ENCODE measurements around the gene MAPK12.
A peak's percentile ranks its signal among the peaks of the same experiment; 100 is the strongest.

MAPK12 gene

DNA sequence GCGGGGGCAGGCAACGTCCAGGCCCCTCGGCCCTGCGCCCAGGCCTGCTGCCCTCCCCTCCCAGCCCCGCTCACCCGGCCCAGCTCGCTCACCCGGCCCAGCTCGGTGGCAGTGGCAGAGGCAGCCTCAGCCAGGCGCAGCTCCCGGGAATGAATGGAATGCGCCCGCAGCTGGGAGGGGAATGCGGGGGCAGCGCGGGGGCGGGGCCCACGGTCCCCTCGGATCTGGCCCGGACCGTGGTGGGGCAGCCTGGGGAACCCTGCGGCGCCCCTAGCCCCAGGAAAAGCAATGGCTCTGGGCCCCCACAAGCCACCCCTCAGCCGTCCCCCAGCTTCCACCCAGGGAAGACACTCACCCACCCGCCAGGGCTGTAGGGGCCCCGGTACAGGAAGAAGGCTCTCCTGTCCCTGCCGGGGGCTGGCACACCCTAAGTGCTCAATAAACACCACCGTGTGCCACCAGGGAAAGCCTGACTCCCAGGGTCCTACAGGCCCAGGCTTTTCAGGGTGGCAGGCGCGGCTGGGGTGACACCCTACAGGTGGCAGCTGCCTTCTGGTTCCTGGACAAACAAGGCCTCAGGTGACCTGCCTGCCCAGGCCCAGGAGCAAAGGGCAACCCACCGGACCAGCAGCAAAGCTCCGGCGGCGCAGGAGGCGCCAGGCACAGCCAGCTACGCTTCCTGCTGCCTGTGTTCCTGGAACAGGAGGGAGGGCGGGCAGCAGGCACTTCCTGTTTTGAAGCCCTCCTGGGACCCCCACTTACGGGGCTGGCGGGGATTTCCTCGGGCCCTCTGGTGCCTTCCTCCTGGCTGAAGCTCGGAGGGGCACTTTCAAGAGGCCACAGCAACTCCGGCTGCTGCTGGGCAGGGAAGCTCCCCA lies 32.2 kb upstream of the MAPK12 start:
- TF ChIP-seq, protein P1, sequence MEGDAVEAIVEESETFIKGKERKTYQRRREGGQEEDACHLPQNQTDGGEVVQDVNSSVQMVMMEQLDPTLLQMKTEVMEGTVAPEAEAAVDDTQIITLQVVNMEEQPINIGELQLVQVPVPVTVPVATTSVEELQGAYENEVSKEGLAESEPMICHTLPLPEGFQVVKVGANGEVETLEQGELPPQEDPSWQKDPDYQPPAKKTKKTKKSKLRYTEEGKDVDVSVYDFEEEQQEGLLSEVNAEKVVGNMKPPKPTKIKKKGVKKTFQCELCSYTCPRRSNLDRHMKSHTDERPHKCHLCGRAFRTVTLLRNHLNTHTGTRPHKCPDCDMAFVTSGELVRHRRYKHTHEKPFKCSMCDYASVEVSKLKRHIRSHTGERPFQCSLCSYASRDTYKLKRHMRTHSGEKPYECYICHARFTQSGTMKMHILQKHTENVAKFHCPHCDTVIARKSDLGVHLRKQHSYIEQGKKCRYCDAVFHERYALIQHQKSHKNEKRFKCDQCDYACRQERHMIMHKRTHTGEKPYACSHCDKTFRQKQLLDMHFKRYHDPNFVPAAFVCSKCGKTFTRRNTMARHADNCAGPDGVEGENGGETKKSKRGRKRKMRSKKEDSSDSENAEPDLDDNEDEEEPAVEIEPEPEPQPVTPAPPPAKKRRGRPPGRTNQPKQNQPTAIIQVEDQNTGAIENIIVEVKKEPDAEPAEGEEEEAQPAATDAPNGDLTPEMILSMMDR (IDR thresholded peaks at IDR 0.05; ENCODE audit: low read depth, low read length, missing control alignments), result no peak
- DNase-seq (ENCODE audit: low read depth), result no peak
- H3K4me3 ChIP-seq (ENCODE audit: low read depth, low read length), result no peak overlapping the region; the same call in 1 of the 2 replicates

DNA sequence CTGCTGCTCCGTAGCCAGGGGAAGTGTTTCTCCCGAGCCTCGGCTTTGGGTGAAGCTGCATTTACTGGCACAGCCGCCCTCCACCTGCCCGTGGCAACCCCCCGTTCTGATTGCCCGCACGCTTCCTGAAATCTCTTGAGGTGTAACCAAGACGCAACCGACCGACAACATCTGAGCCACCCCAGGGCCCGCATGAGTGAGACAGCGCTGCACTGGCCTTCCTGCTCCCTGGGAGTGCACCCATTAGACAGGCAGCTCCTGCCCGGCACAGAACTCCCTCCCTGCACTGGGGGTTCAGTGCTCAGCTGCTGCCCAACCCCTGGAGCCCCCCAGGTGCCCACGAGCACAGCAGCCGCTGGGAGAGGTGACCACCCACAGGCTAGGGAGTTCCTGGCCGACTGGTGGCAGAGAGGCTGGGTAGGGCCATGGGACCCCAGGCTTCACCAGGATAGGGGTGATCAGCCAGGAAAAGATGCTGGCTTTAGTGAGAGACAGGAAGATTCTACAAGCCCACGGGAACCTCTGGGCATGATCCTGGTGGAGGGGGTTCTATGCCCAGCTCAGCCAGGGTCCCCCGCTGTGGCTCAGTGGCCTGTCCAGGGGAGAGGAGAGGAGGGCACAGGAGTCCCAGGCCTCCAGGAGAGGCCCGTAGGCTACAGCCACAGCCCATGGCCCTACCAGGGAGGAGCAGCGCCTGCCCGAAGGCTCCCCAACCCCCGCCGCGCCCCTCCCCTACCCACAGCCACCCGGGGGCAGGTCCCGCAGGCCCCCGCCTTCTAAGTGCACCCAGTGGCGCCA lies 31.4 kb upstream of the MAPK12 start:
- TF ChIP-seq, protein P1 (IDR thresholded peaks at IDR 0.05; ENCODE audit: low read depth, low read length, missing control alignments), result no peak
- peak overlapping the region; percentile 3; the same call in 1 of the 2 replicates for H3K4me3 ChIP-seq (ENCODE audit: low read depth, low read length)
- DNase-seq (ENCODE audit: low read depth), result no peak

DNA sequence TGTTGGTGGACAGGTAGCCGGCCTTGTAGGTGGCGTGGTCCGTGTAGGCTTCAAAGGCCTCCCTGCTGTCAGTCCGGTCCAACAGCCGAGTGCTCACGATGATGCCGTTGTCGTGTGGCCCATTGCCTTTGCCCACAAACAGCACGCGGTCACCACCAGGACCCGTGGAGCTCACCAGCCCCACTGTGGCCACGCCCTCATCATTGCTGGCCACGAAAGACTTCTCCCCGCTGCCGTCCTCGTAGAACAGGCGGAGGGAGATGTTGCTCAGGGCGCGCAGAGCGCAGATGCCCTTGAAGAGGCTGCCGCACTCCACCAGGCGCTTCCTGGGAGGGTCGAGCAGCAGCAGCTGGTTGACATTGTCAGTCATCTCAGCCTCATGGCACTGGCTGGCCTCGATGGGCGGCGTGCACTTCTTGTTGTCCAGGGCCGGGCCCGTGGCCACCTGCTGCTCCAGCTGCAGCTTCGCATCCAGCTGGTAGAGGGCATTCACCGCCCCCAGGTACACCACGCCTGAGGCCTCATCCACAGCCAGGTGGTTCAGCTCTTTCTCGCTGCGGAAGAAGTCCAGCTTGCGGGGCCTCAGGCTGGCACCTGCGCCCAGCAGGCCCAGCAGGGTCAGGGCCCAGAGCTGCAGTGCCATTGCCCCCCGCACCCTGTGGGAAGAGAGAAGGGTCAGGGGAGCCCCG lies 28.6 kb upstream of the MAPK12 start:
- TF ChIP-seq, protein P1 (IDR thresholded peaks at IDR 0.05; ENCODE audit: low read depth, low read length, missing control alignments), result no peak
- DNase-seq (ENCODE audit: low read depth), result no peak
- H3K4me3 ChIP-seq (ENCODE audit: low read depth, low read length), result no peak overlapping the region

DNA sequence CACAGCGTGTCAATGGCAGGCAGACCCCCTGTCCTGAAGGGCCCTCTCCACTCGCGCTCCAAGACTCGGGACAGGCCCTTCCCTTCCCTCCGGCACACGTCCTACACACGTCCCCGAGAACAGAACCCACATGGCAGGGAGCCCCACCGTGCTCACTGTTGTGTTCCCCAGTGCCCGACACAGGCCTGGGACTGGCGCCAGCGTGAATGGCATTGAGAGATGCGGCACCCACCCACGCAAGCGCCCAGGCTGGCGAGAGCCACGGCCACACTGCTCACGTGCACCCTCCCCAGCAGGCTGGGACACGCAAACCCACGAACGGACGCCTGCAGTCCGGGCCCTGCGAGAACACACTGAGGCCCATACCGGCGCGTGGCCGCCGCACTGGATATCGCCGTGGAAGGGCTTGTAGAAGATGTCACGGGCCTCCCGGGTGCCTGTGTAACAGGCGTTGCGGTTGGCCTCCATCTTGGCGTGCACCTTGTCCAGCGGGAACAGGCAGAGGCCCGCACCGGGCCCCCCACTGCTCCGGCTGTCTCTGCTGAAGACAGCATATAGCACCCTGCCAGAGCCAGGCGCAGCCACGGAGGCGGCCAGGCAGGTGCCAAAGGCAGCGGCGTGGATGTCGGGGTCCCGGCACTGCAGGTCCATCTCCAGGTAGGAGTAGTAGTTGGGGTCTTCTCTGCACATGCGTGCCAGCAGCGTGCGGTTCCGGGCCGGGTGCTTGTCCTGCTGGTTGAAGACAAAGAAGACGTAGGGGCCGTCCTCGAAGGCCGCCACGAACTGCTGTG lies 27.9 kb upstream of the MAPK12 start:
- DNase-seq (ENCODE audit: low read depth), result no peak
- TF ChIP-seq, protein P1 (IDR thresholded peaks at IDR 0.05; ENCODE audit: low read depth, low read length, missing control alignments), result no peak
- no peak overlapping the region for H3K4me3 ChIP-seq (ENCODE audit: low read depth, low read length)

DNA sequence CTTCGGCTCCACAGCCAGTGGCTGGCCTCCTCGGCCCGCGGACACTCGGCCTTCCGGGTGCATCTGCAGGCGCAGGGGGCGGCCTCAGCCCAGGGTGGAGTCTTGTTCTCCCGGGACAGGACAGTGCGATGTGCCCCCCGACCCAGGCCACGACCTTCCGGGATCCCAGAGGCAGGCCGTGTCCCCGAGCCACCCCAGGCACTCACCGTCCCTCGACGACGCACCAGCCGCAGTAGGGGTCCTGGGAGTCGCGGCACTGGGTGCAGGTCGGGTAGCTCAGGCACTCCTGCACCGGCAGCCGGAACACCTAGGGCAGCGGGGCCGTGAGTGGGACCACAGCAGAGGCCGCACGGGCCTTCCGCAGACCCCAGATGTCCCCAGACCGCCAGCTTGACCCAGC lies 26.2 kb upstream of the MAPK12 start:
- TF ChIP-seq, protein P1 (IDR thresholded peaks at IDR 0.05; ENCODE audit: low read depth, low read length, missing control alignments), result no peak
- no peak for DNase-seq (ENCODE audit: low read depth)
- H3K4me3 ChIP-seq (ENCODE audit: low read depth, low read length), result no peak overlapping the region

DNA sequence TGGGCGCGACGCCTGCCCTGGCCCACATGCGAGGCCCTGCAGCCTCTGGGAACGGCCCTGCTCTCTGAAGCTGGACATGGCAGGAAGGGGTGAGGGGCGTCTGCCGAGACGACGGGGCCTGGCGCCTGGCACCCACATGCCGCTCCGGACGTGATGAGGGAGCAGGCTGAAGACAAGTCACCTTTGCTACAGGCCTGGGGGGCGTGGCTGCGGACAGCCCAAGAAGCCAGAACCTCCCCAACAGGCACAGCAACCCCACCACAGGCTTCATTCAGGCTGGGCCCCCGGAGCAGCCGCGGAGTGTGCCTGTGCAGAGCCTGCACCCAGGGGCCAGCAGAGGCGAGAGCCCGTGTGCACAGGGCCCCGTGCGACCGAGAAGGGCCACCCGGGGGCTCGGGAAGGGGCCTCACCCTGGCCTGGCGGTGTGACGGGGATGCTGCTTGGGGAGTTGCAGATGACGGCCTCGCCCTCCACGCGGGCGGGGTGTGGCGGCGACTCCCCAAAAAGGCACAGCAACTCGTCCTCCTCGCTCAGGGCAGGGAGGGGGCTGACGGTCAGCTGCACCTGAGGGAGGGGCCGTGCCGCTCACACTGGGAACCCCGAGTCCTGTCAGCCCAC lies 25.3 kb upstream of the MAPK12 start:
- no peak for DNase-seq (ENCODE audit: low read depth)
- TF ChIP-seq, protein P1 (IDR thresholded peaks at IDR 0.05; ENCODE audit: low read depth, low read length, missing control alignments), result no peak
- H3K4me3 ChIP-seq (ENCODE audit: low read depth, low read length), result no peak overlapping the region

Data from GM12864 (cell line).